ENCODE data around the gene CACNA2D3. TPM values are rescaled to one million over a fixed set of nuclear protein-coding genes. Genes with fewer than 3 reads are reported as not detected.

Gene CACNA2D3
- total and polyA plus RNA-seq, 4 experiments from 2014 or later: not detected

DNA sequence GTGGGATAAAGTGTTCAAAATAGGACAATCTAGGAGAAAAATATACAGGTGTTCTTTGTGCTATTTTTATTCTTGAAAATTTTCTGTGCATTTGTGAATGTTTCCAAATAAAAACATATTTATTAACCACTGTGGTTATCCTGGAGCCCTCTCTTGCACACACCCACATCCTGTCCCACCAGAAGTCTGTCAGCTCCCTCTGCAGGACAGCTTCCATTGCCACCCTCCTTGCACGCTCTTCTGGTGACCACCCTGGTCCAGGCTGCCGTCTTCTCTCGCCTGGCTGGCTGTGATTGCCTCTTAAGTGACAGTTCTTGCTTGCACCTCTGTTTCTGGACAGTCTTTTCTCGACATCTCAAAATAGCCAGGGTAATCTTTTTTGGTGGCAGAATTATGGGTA, 411.5 kb downstream of the CACNA2D3 start:
- Mint-ChIP-seq H3K36me3 (no peaks in the 10 kb centered on the region), H3K9me3 (peaks cover 0 to 5% (median 2%) of the 10 kb centered on the region in 8 donors), H3K4me3 (no peak overlapping the region), H3K27me3 (no peaks in the 10 kb centered on the region), H3K27ac (no peak overlapping the region), H3K4me1 (no peaks in the 10 kb centered on the region)
- CTCF ChIA-PET (ENCODE audit: partially characterized antibody): no interaction called here
- H3K27ac ChIP-seq (ENCODE audit: low read depth, low read length): no peak overlapping the region
- no peak overlapping the region for H3K4me3 ChIP-seq (ENCODE audit: low read length in 2 of 2)
- no peaks in the 10 kb centered on the region for H3K9me3 ChIP-seq (ENCODE audit: control insufficient read depth in 1 of 2, low read length in 2 of 2)
- no peak for DNase-seq
- POLR2A ChIA-PET (ENCODE audit: partially characterized antibody): no interaction called here
- no peaks in the 10 kb centered on the region for H3K36me3 ChIP-seq (ENCODE audit: insufficient read depth, low read length)
- H3K27me3 ChIP-seq (ENCODE audit: insufficient read depth, low read length): no peaks in the 10 kb centered on the region
- intact Hi-C loops (cut with micrococcal nuclease): no loop called here
- no peaks in the 10 kb centered on the region for H3K4me1 ChIP-seq (ENCODE audit: insufficient read depth, low read length)

DNA sequence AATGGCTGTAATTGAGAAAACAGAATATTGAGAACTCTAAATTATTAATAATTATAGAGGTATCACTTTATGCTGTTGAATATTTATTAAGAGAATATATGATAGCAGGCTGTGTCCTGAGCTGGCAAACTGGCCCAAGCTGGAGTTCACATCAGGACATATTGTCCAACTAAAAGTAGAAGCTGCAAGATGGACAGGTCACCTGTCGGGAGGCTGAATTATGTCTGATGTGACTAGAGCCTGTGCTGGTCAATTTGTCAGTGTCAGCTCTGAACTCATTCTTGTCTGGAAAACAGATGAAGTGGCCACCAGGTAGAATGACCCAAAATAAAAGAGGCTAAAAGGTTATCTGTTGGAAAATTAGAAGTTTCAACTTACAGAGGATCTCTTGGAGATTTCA, 413.3 kb downstream of the CACNA2D3 start:
- no peak overlapping the region for H3K27ac ChIP-seq (ENCODE audit: low read depth, low read length)
- no peak overlapping the region for H3K27ac Mint-ChIP-seq
- no peak for DNase-seq
- H3K9me3 Mint-ChIP-seq: peaks cover 0 to 4% (median under 1%) of the 10 kb centered on the region in 8 donors
- no peaks in the 10 kb centered on the region for H3K36me3 Mint-ChIP-seq
- no peaks in the 10 kb centered on the region for H3K27me3 Mint-ChIP-seq
- no peak overlapping the region for H3K4me3 ChIP-seq (ENCODE audit: low read length in 2 of 2)
- intact Hi-C loops (cut with micrococcal nuclease): no loop called here
- H3K27me3 ChIP-seq (ENCODE audit: insufficient read depth, low read length): no peaks in the 10 kb centered on the region
- H3K4me1 ChIP-seq (ENCODE audit: insufficient read depth, low read length): no peaks in the 10 kb centered on the region
- H3K4me3 Mint-ChIP-seq: no peak overlapping the region
- no peaks in the 10 kb centered on the region for H3K4me1 Mint-ChIP-seq
- CTCF ChIA-PET (ENCODE audit: partially characterized antibody): no interaction called here
- H3K9me3 ChIP-seq (ENCODE audit: control insufficient read depth in 1 of 2, low read length in 2 of 2): no peaks in the 10 kb centered on the region
- no peaks in the 10 kb centered on the region for H3K36me3 ChIP-seq (ENCODE audit: insufficient read depth, low read length)
- POLR2A ChIA-PET (ENCODE audit: partially characterized antibody): no interaction called here

DNA sequence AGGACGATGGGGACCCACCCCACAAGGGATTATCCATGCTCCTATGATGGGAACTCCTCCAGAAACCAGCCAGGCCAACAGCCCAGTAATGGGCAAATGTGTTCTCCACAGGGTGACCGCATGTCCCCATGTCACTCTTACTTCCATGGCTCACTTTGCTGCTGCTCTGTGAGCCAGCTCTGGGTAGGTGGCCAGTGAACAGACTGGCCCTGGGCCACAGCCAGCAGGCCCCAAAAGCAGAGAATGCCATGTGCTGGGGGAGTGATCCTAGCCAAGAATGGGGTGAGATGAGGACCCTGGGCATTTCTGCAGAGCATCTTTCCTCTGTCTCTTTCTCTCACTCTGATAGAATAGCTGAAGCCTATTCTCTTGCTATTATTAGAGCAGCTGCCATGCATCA, 414.1 kb downstream of the CACNA2D3 start:
- no peaks in the 10 kb centered on the region for H3K4me1 Mint-ChIP-seq
- no peaks in the 10 kb centered on the region for H3K36me3 Mint-ChIP-seq
- no peak for DNase-seq
- Histone ChIP-seq H3K36me3 (ENCODE audit: insufficient read depth, low read length) (no peaks in the 10 kb centered on the region), H3K9me3 (ENCODE audit: control insufficient read depth in 1 of 2, low read length in 2 of 2) (no peaks in the 10 kb centered on the region), H3K27me3 (ENCODE audit: insufficient read depth, low read length) (no peaks in the 10 kb centered on the region), H3K27ac (ENCODE audit: low read depth, low read length) (no peak overlapping the region), H3K4me3 (ENCODE audit: low read length in 2 of 2) (no peak overlapping the region), H3K4me1 (ENCODE audit: insufficient read depth, low read length) (no peaks in the 10 kb centered on the region)
- no peaks in the 10 kb centered on the region for H3K27me3 Mint-ChIP-seq
- ChIA-PET POLR2A (ENCODE audit: partially characterized antibody) (interaction anchor here (0.7 kb wide), 1 partner anchor 115 kb away, joined by 3 read pairs; no protein-coding TSS in a partner anchor), CTCF (ENCODE audit: partially characterized antibody) (no interaction called here)
- no peak overlapping the region for H3K4me3 Mint-ChIP-seq
- peaks cover 0 to 5% (median under 1%) of the 10 kb centered on the region in 8 donors for H3K9me3 Mint-ChIP-seq
- intact Hi-C loops (cut with micrococcal nuclease): no loop called here
- peak overlapping the region in 1 of 7 donors; percentile 8 for H3K27ac Mint-ChIP-seq

DNA sequence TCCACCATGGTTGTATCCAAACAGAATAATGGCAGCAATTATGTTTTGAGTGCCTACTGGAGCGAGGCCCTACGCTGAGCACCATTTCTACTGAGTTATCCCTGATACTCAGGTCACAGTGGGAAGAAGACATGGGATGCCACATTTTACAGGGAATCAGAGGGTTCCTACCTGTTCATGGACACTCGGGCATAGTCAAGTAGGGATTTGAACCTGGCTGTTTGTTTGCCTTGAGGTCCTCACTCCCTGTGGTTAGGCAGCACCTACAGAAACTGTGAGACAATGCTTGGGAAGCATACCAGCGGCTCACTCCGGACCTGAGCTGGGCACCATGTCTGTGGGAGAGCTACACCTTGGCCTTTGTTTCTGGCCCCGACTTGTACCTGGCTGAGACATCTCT, 415.2 kb downstream of the CACNA2D3 start:
- Histone ChIP-seq H3K9me3 (ENCODE audit: control insufficient read depth in 1 of 2, low read length in 2 of 2) (no peaks in the 10 kb centered on the region), H3K27ac (ENCODE audit: low read depth, low read length) (no peak overlapping the region), H3K4me1 (ENCODE audit: insufficient read depth, low read length) (no peaks in the 10 kb centered on the region), H3K4me3 (ENCODE audit: low read length in 2 of 2) (no peak overlapping the region), H3K27me3 (ENCODE audit: insufficient read depth, low read length) (no peaks in the 10 kb centered on the region), H3K36me3 (ENCODE audit: insufficient read depth, low read length) (no peaks in the 10 kb centered on the region)
- no peaks in the 10 kb centered on the region for H3K4me1 Mint-ChIP-seq
- H3K4me3 Mint-ChIP-seq: no peak overlapping the region
- H3K36me3 Mint-ChIP-seq: no peaks in the 10 kb centered on the region
- ChIA-PET CTCF (ENCODE audit: partially characterized antibody) (no interaction called here), POLR2A (ENCODE audit: partially characterized antibody) (no interaction called here)
- no peaks in the 10 kb centered on the region for H3K27me3 Mint-ChIP-seq
- H3K9me3 Mint-ChIP-seq: peaks cover 0 to 7% (median 0%) of the 10 kb centered on the region in 8 donors
- no peak for DNase-seq
- intact Hi-C loops (cut with micrococcal nuclease): no loop called here
- H3K27ac Mint-ChIP-seq: no peak overlapping the region

DNA sequence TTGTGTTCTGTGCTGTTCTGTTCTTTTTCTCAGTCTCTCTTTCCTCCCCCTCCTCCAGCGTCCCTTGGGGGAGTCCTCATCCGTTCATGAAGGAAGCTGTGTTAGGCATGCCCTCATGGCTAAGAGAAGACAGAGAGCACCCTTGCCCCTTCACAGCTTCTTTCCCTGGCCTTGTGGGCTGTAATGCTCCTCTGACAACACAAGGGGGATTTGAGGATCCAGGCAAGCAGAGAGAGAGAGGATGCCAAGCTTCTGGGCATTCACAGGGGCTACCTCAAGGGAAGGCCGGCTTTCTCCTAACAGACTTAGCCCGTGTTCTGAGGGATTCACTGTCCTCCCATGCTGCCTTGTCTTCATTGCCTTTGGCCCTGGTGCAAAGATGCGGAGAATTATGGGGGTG, 416.0 kb downstream of the CACNA2D3 start:
- H3K9me3 ChIP-seq (ENCODE audit: control insufficient read depth in 1 of 2, low read length in 2 of 2): no peaks in the 10 kb centered on the region
- Mint-ChIP-seq H3K4me3 (no peak overlapping the region), H3K27ac (no peak overlapping the region), H3K36me3 (no peaks in the 10 kb centered on the region), H3K9me3 (peaks cover 0 to 10% (median 0%) of the 10 kb centered on the region in 8 donors), H3K4me1 (no peaks in the 10 kb centered on the region), H3K27me3 (no peaks in the 10 kb centered on the region)
- POLR2A ChIA-PET (ENCODE audit: partially characterized antibody): no interaction called here
- intact Hi-C loops (cut with micrococcal nuclease): no loop called here
- no peaks in the 10 kb centered on the region for H3K36me3 ChIP-seq (ENCODE audit: insufficient read depth, low read length)
- no peak overlapping the region for H3K27ac ChIP-seq (ENCODE audit: low read depth, low read length)
- no peaks in the 10 kb centered on the region for H3K4me1 ChIP-seq (ENCODE audit: insufficient read depth, low read length)
- no peak overlapping the region for H3K4me3 ChIP-seq (ENCODE audit: low read length in 2 of 2)
- CTCF ChIA-PET (ENCODE audit: partially characterized antibody): no interaction called here
- no peaks in the 10 kb centered on the region for H3K27me3 ChIP-seq (ENCODE audit: insufficient read depth, low read length)
- DNase-seq: no peak

DNA sequence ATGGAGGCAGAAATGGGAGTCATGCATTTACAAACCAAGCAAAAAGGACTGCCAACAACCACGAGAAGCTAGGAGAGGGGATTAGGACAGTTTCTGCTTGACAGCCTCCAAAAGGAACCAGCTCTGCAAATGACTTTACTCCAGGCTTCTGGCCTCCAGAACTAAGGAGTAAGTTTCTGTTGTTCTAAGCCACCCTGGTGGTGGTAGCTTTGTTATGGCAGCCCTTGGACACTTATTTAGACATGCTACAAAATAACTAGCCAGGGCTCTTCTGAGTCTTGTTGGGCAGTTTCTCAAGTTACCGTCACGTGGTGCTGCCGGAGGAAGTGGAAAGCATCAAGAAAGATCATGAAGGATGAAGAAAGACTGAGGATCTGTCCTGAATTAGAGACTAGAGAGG, 419.0 kb downstream of the CACNA2D3 start:
- POLR2A ChIA-PET (ENCODE audit: partially characterized antibody): no interaction called here
- DNase-seq: no peak
- Mint-ChIP-seq H3K4me1 (no peaks in the 10 kb centered on the region), H3K27me3 (no peaks in the 10 kb centered on the region), H3K27ac (no peak overlapping the region), H3K36me3 (no peaks in the 10 kb centered on the region), H3K9me3 (peaks cover 0 to 6% (median 0%) of the 10 kb centered on the region in 8 donors), H3K4me3 (no peak overlapping the region)
- Histone ChIP-seq H3K4me3 (ENCODE audit: low read length in 2 of 2) (no peak overlapping the region), H3K36me3 (ENCODE audit: insufficient read depth, low read length) (no peaks in the 10 kb centered on the region), H3K9me3 (ENCODE audit: control insufficient read depth in 1 of 2, low read length in 2 of 2) (no peaks in the 10 kb centered on the region), H3K27me3 (ENCODE audit: insufficient read depth, low read length) (no peaks in the 10 kb centered on the region), H3K4me1 (ENCODE audit: insufficient read depth, low read length) (no peaks in the 10 kb centered on the region), H3K27ac (ENCODE audit: low read depth, low read length) (no peak overlapping the region)
- intact Hi-C loops (cut with micrococcal nuclease): no loop called here
- CTCF ChIA-PET (ENCODE audit: partially characterized antibody): no interaction called here

DNA sequence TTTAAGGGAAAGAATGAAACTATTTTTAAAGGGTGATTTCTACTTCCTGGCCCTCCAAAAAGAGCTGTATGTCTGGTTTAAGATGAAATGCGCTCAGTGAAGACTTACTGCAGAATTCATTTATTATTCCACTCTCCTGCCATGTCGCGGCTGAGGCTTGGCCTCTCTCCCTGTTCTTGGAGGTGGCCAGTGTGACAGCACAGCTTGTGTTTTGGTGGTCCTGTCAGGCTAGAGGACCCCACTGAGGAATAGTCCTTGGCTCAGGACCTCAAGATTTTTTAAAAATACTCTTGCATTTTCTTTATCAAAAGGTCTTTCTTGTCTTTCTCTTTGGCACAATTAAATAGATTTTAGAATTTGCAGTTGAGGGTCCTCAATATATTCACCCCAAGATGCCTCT, 421.1 kb downstream of the CACNA2D3 start:
- CTCF ChIA-PET (ENCODE audit: partially characterized antibody): no interaction called here
- no peak overlapping the region for H3K4me3 ChIP-seq (ENCODE audit: low read length in 2 of 2)
- Mint-ChIP-seq H3K4me1 (no peaks in the 10 kb centered on the region), H3K9me3 (peaks cover 0 to 6% (median 1%) of the 10 kb centered on the region in 8 donors), H3K36me3 (no peaks in the 10 kb centered on the region), H3K4me3 (no peak overlapping the region), H3K27me3 (no peaks in the 10 kb centered on the region), H3K27ac (no peak overlapping the region)
- no peaks in the 10 kb centered on the region for H3K36me3 ChIP-seq (ENCODE audit: insufficient read depth, low read length)
- POLR2A ChIA-PET (ENCODE audit: partially characterized antibody): no interaction called here
- intact Hi-C loops (cut with micrococcal nuclease): no loop called here
- no peaks in the 10 kb centered on the region for H3K27me3 ChIP-seq (ENCODE audit: insufficient read depth, low read length)
- no peak for DNase-seq
- H3K4me1 ChIP-seq (ENCODE audit: insufficient read depth, low read length): no peaks in the 10 kb centered on the region
- H3K27ac ChIP-seq (ENCODE audit: low read depth, low read length): no peak overlapping the region
- no peaks in the 10 kb centered on the region for H3K9me3 ChIP-seq (ENCODE audit: control insufficient read depth in 1 of 2, low read length in 2 of 2)

DNA sequence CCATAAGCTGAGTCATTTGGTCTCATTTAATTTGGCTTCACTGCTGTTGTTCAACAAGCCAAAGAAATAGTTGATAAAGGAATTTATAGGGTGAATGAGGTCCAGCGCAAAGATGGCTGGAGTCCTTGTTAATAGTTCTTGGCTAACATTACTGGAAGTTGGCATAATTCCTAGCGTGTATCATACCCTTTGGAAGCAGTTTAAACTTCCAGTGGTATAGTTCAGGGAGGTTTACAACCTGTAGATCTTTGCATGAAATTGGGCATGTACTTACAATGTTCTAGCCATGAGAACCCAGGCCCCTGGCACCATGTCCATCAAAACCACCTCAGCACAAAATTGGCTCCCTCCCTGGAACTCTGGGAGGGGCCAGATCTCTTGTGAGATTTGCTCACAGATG, 424.7 kb downstream of the CACNA2D3 start:
- Histone ChIP-seq H3K27ac (ENCODE audit: low read depth, low read length) (no peak overlapping the region), H3K4me1 (ENCODE audit: insufficient read depth, low read length) (no peaks in the 10 kb centered on the region), H3K36me3 (ENCODE audit: insufficient read depth, low read length) (no peaks in the 10 kb centered on the region), H3K27me3 (ENCODE audit: insufficient read depth, low read length) (no peaks in the 10 kb centered on the region), H3K4me3 (ENCODE audit: low read length in 2 of 2) (no peak overlapping the region), H3K9me3 (ENCODE audit: control insufficient read depth in 1 of 2, low read length in 2 of 2) (no peaks in the 10 kb centered on the region)
- Mint-ChIP-seq H3K4me1 (peaks cover 0 to 3% (median 0%) of the 10 kb centered on the region in 4 donors), H3K9me3 (peaks cover 2 to 10% (median 3%) of the 10 kb centered on the region in 8 donors), H3K4me3 (no peak overlapping the region), H3K36me3 (no peaks in the 10 kb centered on the region), H3K27me3 (no peaks in the 10 kb centered on the region), H3K27ac (no peak overlapping the region)
- intact Hi-C loops (cut with micrococcal nuclease): no loop called here
- ChIA-PET CTCF (ENCODE audit: partially characterized antibody) (no interaction called here), POLR2A (ENCODE audit: partially characterized antibody) (no interaction called here)
- DNase-seq: no peak

Data from CD4-positive, alpha-beta memory T cell (primary cell).